Measurements from ENCODE around the gene LOXL1. TPM values are rescaled to one million over a fixed set of nuclear protein-coding genes. Genes with fewer than 3 reads are reported as not detected.

The LOXL1 gene
- total RNA-seq, 1 donor from 2014 or later = 7.8 TPM

GRCh38 chr15:73989001-73989798, 62.9 kb downstream of the LOXL1 start:
- H3K4me1 ChIP-seq (ENCODE audit: control insufficient read depth in 3 of 3, insufficient read depth in 3 of 3, low read length in 3 of 3) = peaks cover 78 to 95% (median 92%) of the 10 kb centered on the region in 3 donors
- H3K27me3 ChIP-seq (ENCODE audit: control insufficient read depth in 3 of 3, insufficient read depth in 3 of 3, low read length in 3 of 3) = no peaks in the 10 kb centered on the region
- peaks cover 19 to 31% (median 21%) of the 10 kb centered on the region in 3 donors for H3K36me3 ChIP-seq (ENCODE audit: control insufficient read depth in 3 of 3, insufficient read depth in 3 of 3, low read length in 3 of 3)
- peaks cover 0 to 2% (median 0%) of the 10 kb centered on the region in 3 donors for H3K9me3 ChIP-seq (ENCODE audit: control insufficient read depth in 3 of 3, low read length in 3 of 3)
- peak overlapping the region; percentile 90 for H3K27ac ChIP-seq (ENCODE audit: low read depth, low read length)
- no peak overlapping the region for H3K4me3 ChIP-seq (ENCODE audit: low read length in 3 of 3)
- peak overlapping the region in 1 of 3 donors; percentile 3 for H3K9ac ChIP-seq (ENCODE audit: low read depth in 1 of 3, low read length in 3 of 3)

GRCh38 chr15:73990250-73991005, 64.2 kb downstream of the LOXL1 start:
- H3K4me3 ChIP-seq (ENCODE audit: low read length in 3 of 3) = peak overlapping the region in 2 of 3 donors; percentile 13 to 40
- peaks cover 68 to 90% (median 86%) of the 10 kb centered on the region in 3 donors for H3K4me1 ChIP-seq (ENCODE audit: control insufficient read depth in 3 of 3, insufficient read depth in 3 of 3, low read length in 3 of 3)
- peak overlapping the region; percentile 90 for H3K27ac ChIP-seq (ENCODE audit: low read depth, low read length)
- peak overlapping the region; percentile 3 to 89 (median 28) for H3K9ac ChIP-seq (ENCODE audit: low read depth in 1 of 3, low read length in 3 of 3)
- H3K36me3 ChIP-seq (ENCODE audit: control insufficient read depth in 3 of 3, insufficient read depth in 3 of 3, low read length in 3 of 3) = peaks cover 9 to 22% (median 14%) of the 10 kb centered on the region in 3 donors
- peaks cover 0 to 2% (median 0%) of the 10 kb centered on the region in 3 donors for H3K9me3 ChIP-seq (ENCODE audit: control insufficient read depth in 3 of 3, low read length in 3 of 3)
- H3K27me3 ChIP-seq (ENCODE audit: control insufficient read depth in 3 of 3, insufficient read depth in 3 of 3, low read length in 3 of 3) = no peaks in the 10 kb centered on the region

- Histone ChIP-seq H3K36me3 (ENCODE audit: control insufficient read depth in 3 of 3, insufficient read depth in 3 of 3, low read length in 3 of 3) (peaks cover 9 to 17% (median 12%) of the 10 kb centered on the region in 3 donors), H3K27ac (ENCODE audit: low read depth, low read length) (peak overlapping the region; percentile 90), H3K4me1 (ENCODE audit: control insufficient read depth in 3 of 3, insufficient read depth in 3 of 3, low read length in 3 of 3) (peaks cover 62 to 87% (median 80%) of the 10 kb centered on the region in 3 donors), H3K9me3 (ENCODE audit: control insufficient read depth in 3 of 3, low read length in 3 of 3) (peaks cover 0 to 2% (median 0%) of the 10 kb centered on the region in 3 donors), H3K27me3 (ENCODE audit: control insufficient read depth in 3 of 3, insufficient read depth in 3 of 3, low read length in 3 of 3) (no peaks in the 10 kb centered on the region), H3K9ac (ENCODE audit: low read depth in 1 of 3, low read length in 3 of 3) (peak overlapping the region; percentile 83 to 89 (median 85)), H3K4me3 (ENCODE audit: low read length in 3 of 3) (peak overlapping the region; percentile 71 to 86 (median 80))
Observed at GRCh38 chr15:73991260-73991659, 65.0 kb downstream of the LOXL1 start.

- H3K27me3 ChIP-seq (ENCODE audit: control insufficient read depth in 3 of 3, insufficient read depth in 3 of 3, low read length in 3 of 3) = no peaks in the 10 kb centered on the region
- H3K4me1 ChIP-seq (ENCODE audit: control insufficient read depth in 3 of 3, insufficient read depth in 3 of 3, low read length in 3 of 3) = peaks cover 56 to 81% (median 76%) of the 10 kb centered on the region in 3 donors
- peaks cover 9 to 15% (median 12%) of the 10 kb centered on the region in 3 donors for H3K36me3 ChIP-seq (ENCODE audit: control insufficient read depth in 3 of 3, insufficient read depth in 3 of 3, low read length in 3 of 3)
- H3K4me3 ChIP-seq (ENCODE audit: low read length in 3 of 3) = peak within 1 kb of the TSS; percentile 71 to 86 (median 80)
- peaks cover 0 to 2% (median 0%) of the 10 kb centered on the region in 3 donors for H3K9me3 ChIP-seq (ENCODE audit: control insufficient read depth in 3 of 3, low read length in 3 of 3)
- H3K27ac ChIP-seq (ENCODE audit: low read depth, low read length) = peak within 1 kb of the TSS; percentile 90
- peak within 1 kb of the TSS; percentile 83 to 89 (median 85) for H3K9ac ChIP-seq (ENCODE audit: low read depth in 1 of 3, low read length in 3 of 3)
Observed at GRCh38 chr15:73991726-73992593, 65.7 kb downstream of the LOXL1 start, which contains the start of gene STOML1. Gene STOML1, minus strand, starts transcription at chr15:73992295. Its CDS starts 72 bp downstream, at chr15:73992223.

- H3K36me3 ChIP-seq (ENCODE audit: control insufficient read depth in 3 of 3, insufficient read depth in 3 of 3, low read length in 3 of 3) = peaks cover 9 to 15% (median 9%) of the 10 kb centered on the region in 3 donors
Observed at GRCh38 chr15:73992594-73992898, 66.3 kb downstream of the LOXL1 start.

GRCh38 chr15:73993211-73993994, 67.1 kb downstream of the LOXL1 start:
- peak overlapping the region in 2 of 3 donors; percentile 85 to 91 for H3K9ac ChIP-seq (ENCODE audit: low read depth in 1 of 3, low read length in 3 of 3)
- H3K4me3 ChIP-seq (ENCODE audit: low read length in 3 of 3) = peak overlapping the region; percentile 90 to 96 (median 90)
- H3K4me1 ChIP-seq (ENCODE audit: control insufficient read depth in 3 of 3, insufficient read depth in 3 of 3, low read length in 3 of 3) = peaks cover 59 to 81% (median 74%) of the 10 kb centered on the region in 3 donors
- peaks cover 0 to 2% (median 0%) of the 10 kb centered on the region in 3 donors for H3K9me3 ChIP-seq (ENCODE audit: control insufficient read depth in 3 of 3, low read length in 3 of 3)
- H3K27me3 ChIP-seq (ENCODE audit: control insufficient read depth in 3 of 3, insufficient read depth in 3 of 3, low read length in 3 of 3) = no peaks in the 10 kb centered on the region
- H3K36me3 ChIP-seq (ENCODE audit: control insufficient read depth in 3 of 3, insufficient read depth in 3 of 3, low read length in 3 of 3) = peaks cover 11 to 14% (median 13%) of the 10 kb centered on the region in 3 donors
- peak overlapping the region; percentile 95 for H3K27ac ChIP-seq (ENCODE audit: low read depth, low read length)

More at GRCh38 chr15:73992594-73992898, 66.3 kb downstream of the LOXL1 start:
- peak overlapping the region; percentile 48 to 76 (median 71) for H3K4me3 ChIP-seq (ENCODE audit: low read length in 3 of 3)
- H3K27me3 ChIP-seq (ENCODE audit: control insufficient read depth in 3 of 3, insufficient read depth in 3 of 3, low read length in 3 of 3) = no peaks in the 10 kb centered on the region
- peaks cover 0 to 2% (median 0%) of the 10 kb centered on the region in 3 donors for H3K9me3 ChIP-seq (ENCODE audit: control insufficient read depth in 3 of 3, low read length in 3 of 3)
- peaks cover 57 to 81% (median 75%) of the 10 kb centered on the region in 3 donors for H3K4me1 ChIP-seq (ENCODE audit: control insufficient read depth in 3 of 3, insufficient read depth in 3 of 3, low read length in 3 of 3)
- peak overlapping the region in 2 of 3 donors; percentile 83 to 89 for H3K9ac ChIP-seq (ENCODE audit: low read depth in 1 of 3, low read length in 3 of 3)
- H3K27ac ChIP-seq (ENCODE audit: low read depth, low read length) = peak overlapping the region; percentile 90

GRCh38 chr15:73994413-73994883, 68.2 kb downstream of the LOXL1 start, which contains the start of gene PML:
Gene PML, plus strand, starts transcription at chr15:73994716. Its CDS starts 97 bp downstream, at chr15:73994813.
- Histone ChIP-seq H3K27me3 (ENCODE audit: control insufficient read depth in 3 of 3, insufficient read depth in 3 of 3, low read length in 3 of 3) (no peaks in the 10 kb centered on the region), H3K36me3 (ENCODE audit: control insufficient read depth in 3 of 3, insufficient read depth in 3 of 3, low read length in 3 of 3) (peaks cover 8 to 16% (median 13%) of the 10 kb centered on the region in 3 donors), H3K27ac (ENCODE audit: low read depth, low read length) (peak within 1 kb of the TSS; percentile 95), H3K4me1 (ENCODE audit: control insufficient read depth in 3 of 3, insufficient read depth in 3 of 3, low read length in 3 of 3) (peaks cover 55 to 71% (median 65%) of the 10 kb centered on the region in 3 donors), H3K4me3 (ENCODE audit: low read length in 3 of 3) (peak within 1 kb of the TSS; percentile 90 to 96 (median 90)), H3K9ac (ENCODE audit: low read depth in 1 of 3, low read length in 3 of 3) (peak within 1 kb of the TSS; percentile 85 to 94 (median 91)), H3K9me3 (ENCODE audit: control insufficient read depth in 3 of 3, low read length in 3 of 3) (peaks cover 0 to 2% (median 0%) of the 10 kb centered on the region in 3 donors)

- H3K4me1 ChIP-seq (ENCODE audit: control insufficient read depth in 3 of 3, insufficient read depth in 3 of 3, low read length in 3 of 3) = peaks cover 50 to 65% (median 59%) of the 10 kb centered on the region in 3 donors
- H3K9me3 ChIP-seq (ENCODE audit: control insufficient read depth in 3 of 3, low read length in 3 of 3) = peaks cover 0 to 2% (median 0%) of the 10 kb centered on the region in 3 donors
- H3K4me3 ChIP-seq (ENCODE audit: low read length in 3 of 3) = peak overlapping the region; percentile 90 to 96 (median 90)
- H3K36me3 ChIP-seq (ENCODE audit: control insufficient read depth in 3 of 3, insufficient read depth in 3 of 3, low read length in 3 of 3) = peaks cover 8 to 16% (median 13%) of the 10 kb centered on the region in 3 donors
- peak overlapping the region; percentile 95 for H3K27ac ChIP-seq (ENCODE audit: low read depth, low read length)
- peak overlapping the region; percentile 85 to 94 (median 91) for H3K9ac ChIP-seq (ENCODE audit: low read depth in 1 of 3, low read length in 3 of 3)
- H3K27me3 ChIP-seq (ENCODE audit: control insufficient read depth in 3 of 3, insufficient read depth in 3 of 3, low read length in 3 of 3) = no peaks in the 10 kb centered on the region
Observed at GRCh38 chr15:73994912-73995622, 68.8 kb downstream of the LOXL1 start.

Measured in skeletal muscle tissue (tissue), 4 donors.